Activated CD4-positive, alpha-beta T cell treated with anti-CD3 and anti-CD28 coated beads, Interleukin-2, amount 10 ng/mL, durations not matched to agents 24 days and 14 days (primary cell): ENCODE data around the gene TMEM86A. TPM values are rescaled to one million over a fixed set of nuclear protein-coding genes. Genes with fewer than 3 reads are reported as not detected.
"Not testable (repeated sequence)": the region's sequence is repeated elsewhere in the genome, so short reads cannot be mapped to it uniquely, and the experiment has no call there.

Source experiments
- DNase-seq: peaks from one replicate; pipeline ENCODE4 v3.0.0; 2022
- H3K27ac Mint-ChIP-seq: one replicate; pipeline ENCODE4 v1.8.0; 2022; ENCODE audit warnings: mild to moderate bottlenecking, mixed read lengths
- H3K27me3 Mint-ChIP-seq: one replicate; pipeline ENCODE4 v1.8.0; 2022; ENCODE audit warnings: mixed read lengths
- H3K36me3 Mint-ChIP-seq: one replicate; pipeline ENCODE4 v1.8.0; 2022; ENCODE audit warnings: low read depth, mild to moderate bottlenecking, mixed read lengths
- H3K4me1 Mint-ChIP-seq: one replicate; pipeline ENCODE4 v1.8.0; 2021; ENCODE audit warnings: mixed read lengths
- H3K4me3 Mint-ChIP-seq: one replicate; pipeline ENCODE4 v1.8.0; 2022; ENCODE audit warnings: mild to moderate bottlenecking, moderate library complexity, mixed read lengths
- H3K9me3 Mint-ChIP-seq: one replicate; pipeline ENCODE4 v1.8.0; 2021; ENCODE audit warnings: mixed read lengths
- intact Hi-C: fragments of 100-400 bp; cut with micrococcal nuclease; formaldehyde crosslinking; loops from one replicate; pipeline ENCODE4 v1.15.1; 2023
- total RNA-seq: library from RNA; stranded (reverse); gene quantifications from 2 replicates; pipeline ENCODE4 v1.2.3, GENCODE V29; 2022

The TMEM86A gene
- 0.21 and 0.73 TPM in 2 replicates for total RNA-seq

- H3K4me1 Mint-ChIP-seq, result peaks cover 21% of the 10 kb centered on the region
- no peaks in the 10 kb centered on the region for H3K36me3 Mint-ChIP-seq
- H3K27ac Mint-ChIP-seq, result peak within 1 kb of the TSS; percentile 26
- H3K27me3 Mint-ChIP-seq, result peaks cover 23% of the 10 kb centered on the region
- intact Hi-C loops, result loop anchor here (1.0 to 2.0 kb wide), 3 partner anchors 29 to 110 kb away; partner anchors contain the start of genes SPTY2D1 and UEVLD
- no peaks in the 10 kb centered on the region for H3K9me3 Mint-ChIP-seq
- peak within 1 kb of the TSS; percentile 81 for H3K4me3 Mint-ChIP-seq
- peak; percentile 97 for DNase-seq
Observed at GRCh38 chr11:18698341-18699268, at the start of gene TMEM86A. Gene TMEM86A, plus strand, starts transcription at chr11:18698779. Its CDS starts 108 bp downstream, at chr11:18698887.

GRCh38 chr11:18650353-18650752 is 48.2 kb upstream of the TMEM86A start:
- DNase-seq, result no peak
- Mint-ChIP-seq H3K9me3 (no peaks in the 10 kb centered on the region), H3K36me3 (no peaks in the 10 kb centered on the region), H3K27ac (no peak overlapping the region), H3K4me1 (peaks cover 8% of the 10 kb centered on the region), H3K4me3 (no peak overlapping the region), H3K27me3 (no peaks in the 10 kb centered on the region)
- intact Hi-C loops, result loop anchor here (2.0 kb wide), 1 partner anchor 16 kb away; the partner anchor contains the start of gene SPTY2D1

GRCh38 chr11:18650859-18651557 is 47.6 kb upstream of the TMEM86A start:
- peak; percentile 86 for DNase-seq
- Mint-ChIP-seq H3K36me3 (no peaks in the 10 kb centered on the region), H3K4me1 (peaks cover 8% of the 10 kb centered on the region), H3K27ac (no peak overlapping the region), H3K27me3 (no peaks in the 10 kb centered on the region), H3K4me3 (no peak overlapping the region), H3K9me3 (no peaks in the 10 kb centered on the region)
- intact Hi-C loops, result loop anchor here (1.0 to 2.0 kb wide), 2 partner anchors 16 to 111 kb away; partner anchors contain the start of gene SPTY2D1

- H3K4me1 Mint-ChIP-seq, result no peaks in the 10 kb centered on the region
- intact Hi-C loops, result no loop called here
- no peak for DNase-seq
Observed at GRCh38 chr11:18657673-18658072, 40.9 kb upstream of the TMEM86A start.

GRCh38 chr11:18665353-18665872 is 33.2 kb upstream of the TMEM86A start:
- intact Hi-C loops, DNase-seq, H3K9me3 Mint-ChIP-seq, H3K36me3 Mint-ChIP-seq: not testable (repeated sequence)
- Mint-ChIP-seq H3K27ac (peak overlapping the region; percentile 31), H3K4me1 (peaks cover 17% of the 10 kb centered on the region), H3K27me3 (peaks cover 28% of the 10 kb centered on the region), H3K4me3 (peak overlapping the region; percentile 46)

More at GRCh38 chr11:18657673-18658072, 40.9 kb upstream of the TMEM86A start:
- no peak overlapping the region for H3K27ac Mint-ChIP-seq
- H3K9me3 Mint-ChIP-seq, result no peaks in the 10 kb centered on the region
- no peaks in the 10 kb centered on the region for H3K36me3 Mint-ChIP-seq
- no peak overlapping the region for H3K4me3 Mint-ChIP-seq
- peaks cover 23% of the 10 kb centered on the region for H3K27me3 Mint-ChIP-seq

- peaks cover 12% of the 10 kb centered on the region for H3K27me3 Mint-ChIP-seq
- H3K36me3 Mint-ChIP-seq, result no peaks in the 10 kb centered on the region
- peaks cover 2% of the 10 kb centered on the region for H3K9me3 Mint-ChIP-seq
- no peak for DNase-seq
- H3K4me1 Mint-ChIP-seq, result peaks cover 31% of the 10 kb centered on the region
- H3K4me3 Mint-ChIP-seq, result no peak overlapping the region
- no peak overlapping the region for H3K27ac Mint-ChIP-seq
- intact Hi-C loops, result no loop called here
Observed at GRCh38 chr11:18668131-18668530, 30.4 kb upstream of the TMEM86A start.

- peaks cover 12% of the 10 kb centered on the region for H3K27me3 Mint-ChIP-seq
- intact Hi-C loops, result loop anchor here (1.0 kb wide), 1 partner anchor 29 kb away; the partner anchor contains the start of gene TMEM86A
- H3K9me3 Mint-ChIP-seq, result no peaks in the 10 kb centered on the region
- H3K4me1 Mint-ChIP-seq, result peaks cover 34% of the 10 kb centered on the region
- peak overlapping the region; percentile 39 for H3K4me3 Mint-ChIP-seq
- H3K27ac Mint-ChIP-seq, result peak overlapping the region; percentile 62
- peak; percentile 68 for DNase-seq
- H3K36me3 Mint-ChIP-seq, result no peaks in the 10 kb centered on the region
Observed at GRCh38 chr11:18669219-18669596, 29.4 kb upstream of the TMEM86A start.

GRCh38 chr11:18669711-18670110 is 28.9 kb upstream of the TMEM86A start:
- Mint-ChIP-seq H3K4me1 (peaks cover 34% of the 10 kb centered on the region), H3K36me3 (no peaks in the 10 kb centered on the region), H3K27ac (no peak overlapping the region), H3K4me3 (no peak overlapping the region), H3K27me3 (peaks cover 12% of the 10 kb centered on the region), H3K9me3 (no peaks in the 10 kb centered on the region)
- DNase-seq, result no peak
- intact Hi-C loops, result loop anchor here (1.0 to 5.0 kb wide), 2 partner anchors 29 to 52 kb away; partner anchors contain the start of gene TMEM86A

GRCh38 chr11:18671246-18671645 is 27.3 kb upstream of the TMEM86A start:
- Mint-ChIP-seq H3K9me3 (no peaks in the 10 kb centered on the region), H3K36me3 (no peaks in the 10 kb centered on the region), H3K4me1 (peaks cover 32% of the 10 kb centered on the region), H3K27me3 (peaks cover 6% of the 10 kb centered on the region), H3K4me3 (no peak overlapping the region), H3K27ac (peak overlapping the region; percentile 54)
- no peak for DNase-seq
- intact Hi-C loops, result loop anchor here (5.0 kb wide), 1 partner anchor 54 kb away; no protein-coding TSS in a partner anchor

- peak overlapping the region; percentile 66 for H3K27ac Mint-ChIP-seq
- H3K27me3 Mint-ChIP-seq, H3K36me3 Mint-ChIP-seq, H3K9me3 Mint-ChIP-seq: not testable (repeated sequence)
- intact Hi-C loops, result loop anchor here (5.0 kb wide), 1 partner anchor 55 kb away; no protein-coding TSS in a partner anchor
- H3K4me1 Mint-ChIP-seq, result peaks cover 32% of the 10 kb centered on the region
- peak; percentile 81 for DNase-seq
- peak overlapping the region; percentile 68 for H3K4me3 Mint-ChIP-seq
Observed at GRCh38 chr11:18672209-18672608, 26.4 kb upstream of the TMEM86A start.

- peaks cover 18% of the 10 kb centered on the region for H3K4me1 Mint-ChIP-seq
- H3K4me3 Mint-ChIP-seq, result no peak overlapping the region
- H3K36me3 Mint-ChIP-seq, result no peaks in the 10 kb centered on the region
- intact Hi-C loops, result no loop called here
- no peaks in the 10 kb centered on the region for H3K27me3 Mint-ChIP-seq
- no peak overlapping the region for H3K27ac Mint-ChIP-seq
- no peaks in the 10 kb centered on the region for H3K9me3 Mint-ChIP-seq
- DNase-seq, result no peak
Observed at GRCh38 chr11:18676803-18677202, 21.8 kb upstream of the TMEM86A start.

- H3K27ac Mint-ChIP-seq, result no peak overlapping the region
- no peaks in the 10 kb centered on the region for H3K27me3 Mint-ChIP-seq
- peaks cover 14% of the 10 kb centered on the region for H3K4me1 Mint-ChIP-seq
- no peaks in the 10 kb centered on the region for H3K9me3 Mint-ChIP-seq
- no peak for DNase-seq
- H3K36me3 Mint-ChIP-seq, result no peaks in the 10 kb centered on the region
- H3K4me3 Mint-ChIP-seq, result no peak overlapping the region
- intact Hi-C loops, result no loop called here
Observed at GRCh38 chr11:18677560-18677959, 21.0 kb upstream of the TMEM86A start.

- intact Hi-C loops, H3K27ac Mint-ChIP-seq, H3K9me3 Mint-ChIP-seq, H3K4me1 Mint-ChIP-seq, H3K4me3 Mint-ChIP-seq, DNase-seq, H3K36me3 Mint-ChIP-seq: not testable (repeated sequence)
- peaks cover 11% of the 10 kb centered on the region for H3K27me3 Mint-ChIP-seq
Observed at GRCh38 chr11:18681949-18682348, 16.6 kb upstream of the TMEM86A start.
